Fibroblast of pulmonary artery (primary cell): ENCODE results near the gene ARAP1.

Experiments
- DNase-seq: peaks from one replicate; pipeline ENCODE4 v3.0.0-alpha.2; 2010; ENCODE audit warnings: low read depth
- H3K4me3 ChIP-seq: replicated peaks from 2 replicates; pipeline ENCODE4 v1.5.1; 2011; ENCODE audit warnings: low read depth, mild to moderate bottlenecking, control low read depth, low read length, moderate library complexity
- CTCF ChIP-seq: IDR thresholded peaks from 2 replicates; pipeline ENCODE4 v1.5.1; 2011; ENCODE audit warnings: mild to moderate bottlenecking, control low read depth, low read length, inconsistent platforms; ENCODE audit errors: missing control alignments

The ARAP1 gene

GRCh38 chr11:72773291-72773690, 21.1 kb upstream of the ARAP1 start:
- no peak for TF ChIP-seq CTCF
- no peak overlapping the region for H3K4me3 ChIP-seq
- DNase-seq: peak; percentile 81

GRCh38 chr11:72772059-72772458, 19.9 kb upstream of the ARAP1 start:
- no peak overlapping the region for H3K4me3 ChIP-seq
- TF ChIP-seq CTCF: no peak
- no peak for DNase-seq

- no peak for TF ChIP-seq CTCF
- DNase-seq: peak; percentile 45
- H3K4me3 ChIP-seq: no peak overlapping the region
Observed at GRCh38 chr11:72771507-72771906, 19.3 kb upstream of the ARAP1 start.

- DNase-seq: no peak
- H3K4me3 ChIP-seq: no peak overlapping the region
- no peak for TF ChIP-seq CTCF
Observed at GRCh38 chr11:72770799-72771198, 18.6 kb upstream of the ARAP1 start.

- TF ChIP-seq CTCF: no peak
- no peak overlapping the region for H3K4me3 ChIP-seq
- DNase-seq: no peak
Observed at GRCh38 chr11:72769680-72770079, 17.5 kb upstream of the ARAP1 start.

- H3K4me3 ChIP-seq: no peak overlapping the region
- no peak for TF ChIP-seq CTCF
- DNase-seq: no peak
Observed at GRCh38 chr11:72768581-72768980, 16.4 kb upstream of the ARAP1 start.

- no peak overlapping the region for H3K4me3 ChIP-seq
- TF ChIP-seq CTCF: no peak
- no peak for DNase-seq
Observed at GRCh38 chr11:72767203-72768062, 15.2 kb upstream of the ARAP1 start.
